ENCODE measurements around the gene PGF.

DNA sequence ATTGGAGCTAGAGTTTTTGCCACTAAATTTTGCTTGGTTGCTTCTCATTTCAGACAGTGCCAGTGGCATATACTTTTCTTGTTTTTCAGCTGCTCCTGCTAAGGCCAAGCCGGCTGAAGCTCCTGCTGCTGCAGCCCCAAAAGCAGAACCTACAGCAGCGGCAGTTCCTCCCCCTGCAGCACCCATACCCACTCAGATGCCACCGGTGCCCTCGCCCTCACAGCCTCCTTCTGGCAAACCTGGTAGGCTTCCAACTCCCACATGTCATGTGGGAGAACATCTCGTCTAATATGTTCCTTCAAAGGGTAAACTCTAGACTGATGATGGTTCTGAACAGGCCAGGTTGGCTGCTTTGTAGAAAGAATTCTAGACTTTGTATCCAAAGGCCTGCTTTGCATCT lies 62.7 kb downstream of the PGF start:
- TF ChIP-seq ZXDB (tag by site-specific recombination; IDR thresholded peaks at IDR 0.05) (no peak), ZNF791 (tag by site-specific recombination; IDR thresholded peaks at IDR 0.05) (no peak), ZNF626 (tag by site-specific recombination; IDR thresholded peaks at IDR 0.05) (no peak), ZNF174 (tag by site-specific recombination; IDR thresholded peaks at IDR 0.05) (no peak), ZBTB49 (tag by site-specific recombination; IDR thresholded peaks at IDR 0.05; ENCODE audit: low read depth) (no peak), SETDB1 (IDR thresholded peaks at IDR 0.05; ENCODE audit: insufficient read length, low read length) (no peak), PRDM1 (tag by site-specific recombination; IDR thresholded peaks at IDR 0.05) (no peak)
- TF ChIP-seq, protein P1, sequence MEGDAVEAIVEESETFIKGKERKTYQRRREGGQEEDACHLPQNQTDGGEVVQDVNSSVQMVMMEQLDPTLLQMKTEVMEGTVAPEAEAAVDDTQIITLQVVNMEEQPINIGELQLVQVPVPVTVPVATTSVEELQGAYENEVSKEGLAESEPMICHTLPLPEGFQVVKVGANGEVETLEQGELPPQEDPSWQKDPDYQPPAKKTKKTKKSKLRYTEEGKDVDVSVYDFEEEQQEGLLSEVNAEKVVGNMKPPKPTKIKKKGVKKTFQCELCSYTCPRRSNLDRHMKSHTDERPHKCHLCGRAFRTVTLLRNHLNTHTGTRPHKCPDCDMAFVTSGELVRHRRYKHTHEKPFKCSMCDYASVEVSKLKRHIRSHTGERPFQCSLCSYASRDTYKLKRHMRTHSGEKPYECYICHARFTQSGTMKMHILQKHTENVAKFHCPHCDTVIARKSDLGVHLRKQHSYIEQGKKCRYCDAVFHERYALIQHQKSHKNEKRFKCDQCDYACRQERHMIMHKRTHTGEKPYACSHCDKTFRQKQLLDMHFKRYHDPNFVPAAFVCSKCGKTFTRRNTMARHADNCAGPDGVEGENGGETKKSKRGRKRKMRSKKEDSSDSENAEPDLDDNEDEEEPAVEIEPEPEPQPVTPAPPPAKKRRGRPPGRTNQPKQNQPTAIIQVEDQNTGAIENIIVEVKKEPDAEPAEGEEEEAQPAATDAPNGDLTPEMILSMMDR (tag by site-specific recombination; IDR thresholded peaks at IDR 0.05): no peak
